ENCODE measurements around the gene ITGB1.

GRCh38 chr10:32981760-32982159 lies 23.7 kb upstream of the ITGB1 start:
- TF ChIP-seq MTA3 (IDR thresholded peaks at IDR 0.05; ENCODE audit: borderline replicate concordance) = no peak
- no peak for TF ChIP-seq MAFF (IDR thresholded peaks at IDR 0.05; ENCODE audit: low read length)
- no peak for TF ChIP-seq DPF2 (IDR thresholded peaks at IDR 0.05)
- no peak for TF ChIP-seq FIP1L1 (IDR thresholded peaks at IDR 0.05; ENCODE audit: low read depth, low read length, poor library complexity, severe bottlenecking)
- TF ChIP-seq CTCF (IDR thresholded peaks at IDR 0.05 in 2 of 3, conservative IDR thresholded peaks at IDR 0.05 in 1 of 3; ENCODE audit: insufficient read depth in 2 of 3, low read depth in 1 of 3, low read length in 3 of 3) = no peak
- TF ChIP-seq BRD4 (IDR thresholded peaks at IDR 0.05) = no peak
- no peak for TF ChIP-seq SREBF2 (CRISPR knock-in tag; IDR thresholded peaks at IDR 0.05)
- no peak for TF ChIP-seq ZNF280B (CRISPR knock-in tag; IDR thresholded peaks at IDR 0.05)
- no peak for TF ChIP-seq RBM39 (optimal IDR thresholded peaks at IDR 0.05; ENCODE audit: low read depth, low read length)
- no peak for TF ChIP-seq HMGXB4 (CRISPR knock-in tag; IDR thresholded peaks at IDR 0.05)
